Esophagus (tissue), 2 donors: ENCODE results near the gene LIN28B. TPM values are rescaled to one million over a fixed set of nuclear protein-coding genes. Genes with fewer than 3 reads are reported as not detected.
"Not testable (repeated sequence)": the region's sequence is repeated elsewhere in the genome, so short reads cannot be mapped to it uniquely, and the experiment has no call there.

Experiments used
- H3K27ac ChIP-seq, 2 donors: one replicate each; pipeline ENCODE4 v1.5.1; 2013; ENCODE audit warnings: low read depth in 2 of 2, mild to moderate bottlenecking in 2 of 2, inconsistent platforms in 1 of 2, low read length in 1 of 2, moderate library complexity in 1 of 2
- H3K27me3 ChIP-seq, 2 donors: one replicate each; pipeline ENCODE4 v1.6.1; 2013; ENCODE audit warnings: low read length in 2 of 2, control low read depth in 1 of 2, mild to moderate bottlenecking in 1 of 2; ENCODE audit not compliant: insufficient read depth in 2 of 2, control insufficient read depth in 1 of 2
- H3K36me3 ChIP-seq, 2 donors: one replicate each; pipeline ENCODE4 v1.6.1; 2013; ENCODE audit warnings: low read length in 1 of 2; ENCODE audit not compliant: control insufficient read depth in 2 of 2, insufficient read depth in 2 of 2
- H3K4me1 ChIP-seq, 2 donors: one replicate each; pipeline ENCODE4 v1.6.1; 2013; ENCODE audit warnings: low read length in 1 of 2; ENCODE audit not compliant: control insufficient read depth in 2 of 2, insufficient read depth in 2 of 2
- H3K4me3 ChIP-seq, 2 donors: one replicate each; pipeline ENCODE4 v1.5.1; 2013; ENCODE audit warnings: low read length in 2 of 2, mild to moderate bottlenecking in 2 of 2, low read depth in 1 of 2, moderate library complexity in 1 of 2
- H3K9me3 ChIP-seq, 2 donors: one replicate each; pipeline ENCODE4 v1.6.1; 2013; ENCODE audit warnings: mild to moderate bottlenecking in 2 of 2, low read depth in 1 of 2, low read length in 1 of 2, moderate library complexity in 1 of 2; ENCODE audit not compliant: control insufficient read depth in 2 of 2, insufficient read depth in 1 of 2
- WGBS, 2 donors: extraction: QIAGEN DNeasy Blood & Tissue Kit; methylation state at CpG; one replicate each; pipeline ENCODE4 v1.1.7; 2013; 5-methylcytosine and 5-hydroxymethylcytosine counted together
- polyA plus RNA-seq, 2 donors: library from polyadenylated mRNA; stranded (reverse); fragments of 200-250 nt; gene quantifications; one replicate each; pipeline ENCODE4 v1.2.3, GENCODE V29; 2013
- donor health status: healthy with polysubstance abuse.
- donor health status: Bipolar disorder and iron deficiency.

LIN28B gene
- polyA plus RNA-seq, 2 donors, result not detected

- Histone ChIP-seq H3K9me3 (no peaks in the 10 kb centered on the region), H3K27me3 (no peaks in the 10 kb centered on the region), H3K27ac (no peak overlapping the region), H3K4me1 (no peaks in the 10 kb centered on the region), H3K4me3 (no peak overlapping the region), H3K36me3 (no peaks in the 10 kb centered on the region)
- WGBS, 2 donors, result 38 to 44% methylated on average over 1 of the region's 1 CpG
Measured at GRCh38 chr6:105001906-105002305, 45.0 kb downstream of the LIN28B start.

GRCh38 chr6:105005451-105005850 lies 48.5 kb downstream of the LIN28B start:
- 48 to 50% methylated on average over 1 of the region's 1 CpG for WGBS, 2 donors
- Histone ChIP-seq H3K27ac (no peak overlapping the region), H3K36me3 (no peaks in the 10 kb centered on the region), H3K9me3 (no peaks in the 10 kb centered on the region), H3K27me3 (no peaks in the 10 kb centered on the region), H3K4me1 (no peaks in the 10 kb centered on the region), H3K4me3 (no peak overlapping the region)

- H3K27ac ChIP-seq, H3K36me3 ChIP-seq, H3K9me3 ChIP-seq, H3K27me3 ChIP-seq, H3K4me1 ChIP-seq, H3K4me3 ChIP-seq: not testable (repeated sequence)
- WGBS, 2 donors, result 84 to 95% methylated on average over 4 of the region's 4 CpGs
Measured at GRCh38 chr6:105013459-105013858, 56.6 kb downstream of the LIN28B start.

- Histone ChIP-seq H3K27ac (no peak overlapping the region), H3K27me3 (no peaks in the 10 kb centered on the region), H3K9me3 (no peaks in the 10 kb centered on the region), H3K4me3 (no peak overlapping the region), H3K36me3 (no peaks in the 10 kb centered on the region), H3K4me1 (no peaks in the 10 kb centered on the region)
- WGBS, 2 donors, result 67 to 87% methylated on average over 3 of the region's 3 CpGs
Measured at GRCh38 chr6:105014448-105014847, 57.5 kb downstream of the LIN28B start.

- no peak overlapping the region for H3K27ac ChIP-seq
- H3K4me1 ChIP-seq, result no peaks in the 10 kb centered on the region
- H3K27me3 ChIP-seq, result no peaks in the 10 kb centered on the region
- no peaks in the 10 kb centered on the region for H3K36me3 ChIP-seq
- H3K9me3 ChIP-seq, result no peaks in the 10 kb centered on the region
- no peak overlapping the region for H3K4me3 ChIP-seq
Measured at GRCh38 chr6:105014954-105015353, 58.0 kb downstream of the LIN28B start.

- no peaks in the 10 kb centered on the region for H3K9me3 ChIP-seq
- no peaks in the 10 kb centered on the region for H3K4me1 ChIP-seq
- H3K36me3 ChIP-seq, result no peaks in the 10 kb centered on the region
- no peak overlapping the region for H3K4me3 ChIP-seq
- H3K27me3 ChIP-seq, result no peaks in the 10 kb centered on the region
- WGBS, 2 donors, result 55 to 62% methylated on average over 2 of the region's 2 CpGs
- no peak overlapping the region for H3K27ac ChIP-seq
Measured at GRCh38 chr6:105015482-105015881, 58.6 kb downstream of the LIN28B start.

GRCh38 chr6:105019285-105019684 lies 62.4 kb downstream of the LIN28B start:
- Histone ChIP-seq H3K4me3 (no peak overlapping the region), H3K27ac (no peak overlapping the region), H3K4me1 (no peaks in the 10 kb centered on the region), H3K36me3 (no peaks in the 10 kb centered on the region), H3K27me3 (no peaks in the 10 kb centered on the region), H3K9me3 (no peaks in the 10 kb centered on the region)
- 82 to 85% methylated on average over 2 of the region's 2 CpGs for WGBS, 2 donors

- Histone ChIP-seq H3K4me1 (no peaks in the 10 kb centered on the region), H3K4me3 (no peak overlapping the region), H3K36me3 (no peaks in the 10 kb centered on the region), H3K27ac (no peak overlapping the region), H3K9me3 (no peaks in the 10 kb centered on the region), H3K27me3 (no peaks in the 10 kb centered on the region)
- WGBS, 2 donors, result 71 to 78% methylated on average over 3 of the region's 3 CpGs
Measured at GRCh38 chr6:105021399-105021798, 64.5 kb downstream of the LIN28B start.

- no peaks in the 10 kb centered on the region for H3K4me1 ChIP-seq
- no peaks in the 10 kb centered on the region for H3K9me3 ChIP-seq
- H3K27me3 ChIP-seq, result no peaks in the 10 kb centered on the region
- H3K4me3 ChIP-seq, result no peak overlapping the region
- no peaks in the 10 kb centered on the region for H3K36me3 ChIP-seq
- no peak overlapping the region for H3K27ac ChIP-seq
- 90 to 98% methylated on average over 1 of the region's 1 CpG for WGBS, 2 donors
Measured at GRCh38 chr6:105022416-105022815, 65.5 kb downstream of the LIN28B start.

- no peak overlapping the region for H3K4me3 ChIP-seq
- no peaks in the 10 kb centered on the region for H3K36me3 ChIP-seq
- no peaks in the 10 kb centered on the region for H3K27me3 ChIP-seq
- H3K27ac ChIP-seq, result no peak overlapping the region
- no peaks in the 10 kb centered on the region for H3K9me3 ChIP-seq
- H3K4me1 ChIP-seq, result no peaks in the 10 kb centered on the region
- WGBS, 2 donors, result 42 to 46% methylated on average over 3 of the region's 3 CpGs
Measured at GRCh38 chr6:105024803-105025202, 67.9 kb downstream of the LIN28B start.
